Measurements from ENCODE around the gene PHF21B. TPM values are rescaled to one million over a fixed set of nuclear protein-coding genes. Genes with fewer than 3 reads are reported as not detected.

The PHF21B gene
- total and polyA plus RNA-seq, 2 experiments from 2014 or later, result 20.6 to 149 TPM

- H3K4me1 Mint-ChIP-seq, result peaks cover 60% of the 10 kb centered on the region
- no peaks in the 10 kb centered on the region for H3K27me3 ChIP-seq (ENCODE audit: insufficient read depth)
- H3K4me3 Mint-ChIP-seq, result no peak overlapping the region
- no peak overlapping the region for H2AFZ ChIP-seq
- TF ChIP-seq EZH2phosphoT487 (IDR thresholded peaks at IDR 0.05; ENCODE audit: unreplicated experiment) (no peak), STAT1 (IDR thresholded peaks at IDR 0.05; ENCODE audit: unreplicated experiment) (no peak), ZNF114 (CRISPR knock-in tag; IDR thresholded peaks at IDR 0.05) (no peak), ETS1 (IDR thresholded peaks at IDR 0.05) (no peak), REST (IDR thresholded peaks at IDR 0.05; ENCODE audit: unreplicated experiment) (no peak), NANOG (IDR thresholded peaks at IDR 0.05; ENCODE audit: borderline replicate concordance) (no peak), CREB1 (CRISPR knock-in tag; IDR thresholded peaks at IDR 0.05; ENCODE audit: low read depth) (no peak), JUNB (IDR thresholded peaks at IDR 0.05; ENCODE audit: unreplicated experiment) (no peak), ZNF331 (CRISPR knock-in tag; IDR thresholded peaks at IDR 0.05; ENCODE audit: low read depth) (no peak), EZH2 (IDR thresholded peaks at IDR 0.05; ENCODE audit: low read depth, unreplicated experiment) (no peak), POLR2AphosphoS5 (IDR thresholded peaks at IDR 0.05; ENCODE audit: low read depth) (no peak)
- TF ChIP-seq, protein P1, sequence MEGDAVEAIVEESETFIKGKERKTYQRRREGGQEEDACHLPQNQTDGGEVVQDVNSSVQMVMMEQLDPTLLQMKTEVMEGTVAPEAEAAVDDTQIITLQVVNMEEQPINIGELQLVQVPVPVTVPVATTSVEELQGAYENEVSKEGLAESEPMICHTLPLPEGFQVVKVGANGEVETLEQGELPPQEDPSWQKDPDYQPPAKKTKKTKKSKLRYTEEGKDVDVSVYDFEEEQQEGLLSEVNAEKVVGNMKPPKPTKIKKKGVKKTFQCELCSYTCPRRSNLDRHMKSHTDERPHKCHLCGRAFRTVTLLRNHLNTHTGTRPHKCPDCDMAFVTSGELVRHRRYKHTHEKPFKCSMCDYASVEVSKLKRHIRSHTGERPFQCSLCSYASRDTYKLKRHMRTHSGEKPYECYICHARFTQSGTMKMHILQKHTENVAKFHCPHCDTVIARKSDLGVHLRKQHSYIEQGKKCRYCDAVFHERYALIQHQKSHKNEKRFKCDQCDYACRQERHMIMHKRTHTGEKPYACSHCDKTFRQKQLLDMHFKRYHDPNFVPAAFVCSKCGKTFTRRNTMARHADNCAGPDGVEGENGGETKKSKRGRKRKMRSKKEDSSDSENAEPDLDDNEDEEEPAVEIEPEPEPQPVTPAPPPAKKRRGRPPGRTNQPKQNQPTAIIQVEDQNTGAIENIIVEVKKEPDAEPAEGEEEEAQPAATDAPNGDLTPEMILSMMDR (conservative IDR thresholded peaks at IDR 0.05; ENCODE audit: low read depth in 2 of 2), result no peak
- TF ChIP-seq, protein P2, sequence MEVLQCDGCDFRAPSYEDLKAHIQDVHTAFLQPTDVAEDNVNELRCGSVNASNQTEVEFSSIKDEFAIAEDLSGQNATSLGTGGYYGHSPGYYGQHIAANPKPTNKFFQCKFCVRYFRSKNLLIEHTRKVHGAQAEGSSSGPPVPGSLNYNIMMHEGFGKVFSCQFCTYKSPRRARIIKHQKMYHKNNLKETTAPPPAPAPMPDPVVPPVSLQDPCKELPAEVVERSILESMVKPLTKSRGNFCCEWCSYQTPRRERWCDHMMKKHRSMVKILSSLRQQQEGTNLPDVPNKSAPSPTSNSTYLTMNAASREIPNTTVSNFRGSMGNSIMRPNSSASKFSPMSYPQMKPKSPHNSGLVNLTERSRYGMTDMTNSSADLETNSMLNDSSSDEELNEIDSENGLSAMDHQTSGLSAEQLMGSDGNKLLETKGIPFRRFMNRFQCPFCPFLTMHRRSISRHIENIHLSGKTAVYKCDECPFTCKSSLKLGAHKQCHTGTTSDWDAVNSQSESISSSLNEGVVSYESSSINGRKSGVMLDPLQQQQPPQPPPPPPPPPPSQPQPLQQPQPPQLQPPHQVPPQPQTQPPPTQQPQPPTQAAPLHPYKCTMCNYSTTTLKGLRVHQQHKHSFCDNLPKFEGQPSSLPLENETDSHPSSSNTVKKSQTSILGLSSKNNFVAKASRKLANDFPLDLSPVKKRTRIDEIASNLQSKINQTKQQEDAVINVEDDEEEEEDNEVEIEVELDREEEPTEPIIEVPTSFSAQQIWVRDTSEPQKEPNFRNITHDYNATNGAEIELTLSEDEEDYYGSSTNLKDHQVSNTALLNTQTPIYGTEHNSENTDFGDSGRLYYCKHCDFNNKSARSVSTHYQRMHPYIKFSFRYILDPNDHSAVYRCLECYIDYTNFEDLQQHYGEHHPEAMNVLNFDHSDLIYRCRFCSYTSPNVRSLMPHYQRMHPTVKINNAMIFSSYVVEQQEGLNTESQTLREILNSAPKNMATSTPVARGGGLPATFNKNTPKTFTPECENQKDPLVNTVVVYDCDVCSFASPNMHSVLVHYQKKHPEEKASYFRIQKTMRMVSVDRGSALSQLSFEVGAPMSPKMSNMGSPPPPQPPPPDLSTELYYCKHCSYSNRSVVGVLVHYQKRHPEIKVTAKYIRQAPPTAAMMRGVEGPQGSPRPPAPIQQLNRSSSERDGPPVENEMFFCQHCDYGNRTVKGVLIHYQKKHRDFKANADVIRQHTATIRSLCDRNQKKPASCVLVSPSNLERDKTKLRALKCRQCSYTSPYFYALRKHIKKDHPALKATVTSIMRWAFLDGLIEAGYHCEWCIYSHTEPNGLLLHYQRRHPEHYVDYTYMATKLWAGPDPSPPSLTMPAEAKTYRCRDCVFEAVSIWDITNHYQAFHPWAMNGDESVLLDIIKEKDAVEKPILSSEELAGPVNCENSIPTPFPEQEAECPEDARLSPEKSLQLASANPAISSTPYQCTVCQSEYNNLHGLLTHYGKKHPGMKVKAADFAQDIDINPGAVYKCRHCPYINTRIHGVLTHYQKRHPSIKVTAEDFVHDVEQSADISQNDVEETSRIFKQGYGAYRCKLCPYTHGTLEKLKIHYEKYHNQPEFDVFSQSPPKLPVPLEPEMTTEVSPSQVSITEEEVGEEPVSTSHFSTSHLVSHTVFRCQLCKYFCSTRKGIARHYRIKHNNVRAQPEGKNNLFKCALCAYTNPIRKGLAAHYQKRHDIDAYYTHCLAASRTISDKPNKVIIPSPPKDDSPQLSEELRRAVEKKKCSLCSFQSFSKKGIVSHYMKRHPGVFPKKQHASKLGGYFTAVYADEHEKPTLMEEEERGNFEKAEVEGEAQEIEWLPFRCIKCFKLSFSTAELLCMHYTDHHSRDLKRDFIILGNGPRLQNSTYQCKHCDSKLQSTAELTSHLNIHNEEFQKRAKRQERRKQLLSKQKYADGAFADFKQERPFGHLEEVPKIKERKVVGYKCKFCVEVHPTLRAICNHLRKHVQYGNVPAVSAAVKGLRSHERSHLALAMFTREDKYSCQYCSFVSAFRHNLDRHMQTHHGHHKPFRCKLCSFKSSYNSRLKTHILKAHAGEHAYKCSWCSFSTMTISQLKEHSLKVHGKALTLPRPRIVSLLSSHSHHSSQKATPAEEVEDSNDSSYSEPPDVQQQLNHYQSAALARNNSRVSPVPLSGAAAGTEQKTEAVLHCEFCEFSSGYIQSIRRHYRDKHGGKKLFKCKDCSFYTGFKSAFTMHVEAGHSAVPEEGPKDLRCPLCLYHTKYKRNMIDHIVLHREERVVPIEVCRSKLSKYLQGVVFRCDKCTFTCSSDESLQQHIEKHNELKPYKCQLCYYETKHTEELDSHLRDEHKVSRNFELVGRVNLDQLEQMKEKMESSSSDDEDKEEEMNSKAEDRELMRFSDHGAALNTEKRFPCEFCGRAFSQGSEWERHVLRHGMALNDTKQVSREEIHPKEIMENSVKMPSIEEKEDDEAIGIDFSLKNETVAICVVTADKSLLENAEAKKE (CRISPR knock-in tag; IDR thresholded peaks at IDR 0.05), result no peak
- H3K27ac Mint-ChIP-seq, result no peak overlapping the region
- no peaks in the 10 kb centered on the region for H3K9me3 Mint-ChIP-seq
- peaks cover 53% of the 10 kb centered on the region for H3K4me1 ChIP-seq (ENCODE audit: insufficient read depth)
- 0 out of 2 replicates have a peak overlapping the region, but pooled peaks have one; percentile 66 for H3K27ac ChIP-seq (ENCODE audit: low read depth)
- H3K4me2 ChIP-seq, result peak overlapping the region; percentile 48; the same call in 1 of the 2 replicates
- no peaks in the 10 kb centered on the region for H3K9me2 ChIP-seq (ENCODE audit: insufficient read depth)
- peaks cover 90% of the 10 kb centered on the region for H4K20me1 ChIP-seq (replicated peaks; ENCODE audit: insufficient read depth)
- peaks cover 25% of the 10 kb centered on the region for H3F3A ChIP-seq (replicated peaks; ENCODE audit: low read depth)
- peaks cover 99% of the 10 kb centered on the region for H3K79me2 ChIP-seq (replicated peaks; ENCODE audit: insufficient read depth)
- ATAC-seq, result no peak
- H3K36me3 ChIP-seq (ENCODE audit: insufficient read depth), result peaks cover 19% of the 10 kb centered on the region; the same call in 1 of the 2 replicates
- DNase-seq (ENCODE audit: low spot score), result no peak
- peaks cover 23% of the 10 kb centered on the region for H3K27me3 Mint-ChIP-seq (ENCODE audit: insufficient read depth, low read depth, poor library complexity)
- H3K4me3 ChIP-seq, result no peak overlapping the region
- H3K36me3 Mint-ChIP-seq (ENCODE audit: low read depth), result peaks cover 62% of the 10 kb centered on the region
These were observed 14.1 kb downstream of the PHF21B start for GRCh38 chr22:44995715-44996114.
